Measurements from ENCODE around the gene PPP5C. TPM values are rescaled to one million over a fixed set of nuclear protein-coding genes. Genes with fewer than 3 reads are reported as not detected.

PPP5C gene
- total RNA-seq, 4 donors from 2014 or later = 70.5 to 132 (median 88.8) TPM

DNA sequence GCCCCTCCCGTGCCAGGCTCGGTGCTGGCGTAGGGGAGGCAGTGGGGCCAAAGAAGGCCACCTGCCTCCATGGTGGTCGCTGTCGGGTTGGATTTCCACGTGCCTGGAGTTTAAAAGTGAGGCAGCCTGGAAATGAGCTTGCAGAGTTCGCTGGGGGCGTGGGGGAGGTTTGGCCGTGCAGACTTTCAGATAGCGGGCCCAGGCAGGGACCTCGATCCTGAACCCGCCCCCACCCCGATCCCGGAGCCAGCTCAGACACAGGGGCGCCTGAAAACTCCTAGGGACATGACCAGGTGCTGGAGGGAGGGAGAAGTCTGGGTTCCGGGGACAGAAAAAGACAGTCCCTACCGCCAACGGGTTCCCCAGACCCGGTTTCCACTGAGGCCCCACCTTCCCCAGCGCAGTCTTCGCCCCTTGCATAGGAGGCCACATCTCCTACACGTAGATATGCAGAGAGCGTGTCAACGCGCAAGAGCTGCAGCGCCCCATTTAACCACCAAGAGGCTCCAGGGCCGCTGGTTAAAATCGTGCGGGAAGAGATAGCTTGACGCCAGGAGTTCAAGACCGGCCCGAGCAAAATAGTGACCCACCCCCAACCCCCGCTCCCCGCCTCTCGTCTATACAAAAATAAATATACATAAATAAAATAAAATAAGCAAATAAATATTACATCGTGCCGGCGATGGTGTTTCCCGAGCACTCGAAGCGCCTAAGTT lies 58.0 kb downstream of the PPP5C start:
- TF ChIP-seq EP300 (IDR thresholded peaks at IDR 0.05) (no peak), POLR2A (IDR thresholded peaks at IDR 0.05) (no peak)
- TF ChIP-seq, protein P1, sequence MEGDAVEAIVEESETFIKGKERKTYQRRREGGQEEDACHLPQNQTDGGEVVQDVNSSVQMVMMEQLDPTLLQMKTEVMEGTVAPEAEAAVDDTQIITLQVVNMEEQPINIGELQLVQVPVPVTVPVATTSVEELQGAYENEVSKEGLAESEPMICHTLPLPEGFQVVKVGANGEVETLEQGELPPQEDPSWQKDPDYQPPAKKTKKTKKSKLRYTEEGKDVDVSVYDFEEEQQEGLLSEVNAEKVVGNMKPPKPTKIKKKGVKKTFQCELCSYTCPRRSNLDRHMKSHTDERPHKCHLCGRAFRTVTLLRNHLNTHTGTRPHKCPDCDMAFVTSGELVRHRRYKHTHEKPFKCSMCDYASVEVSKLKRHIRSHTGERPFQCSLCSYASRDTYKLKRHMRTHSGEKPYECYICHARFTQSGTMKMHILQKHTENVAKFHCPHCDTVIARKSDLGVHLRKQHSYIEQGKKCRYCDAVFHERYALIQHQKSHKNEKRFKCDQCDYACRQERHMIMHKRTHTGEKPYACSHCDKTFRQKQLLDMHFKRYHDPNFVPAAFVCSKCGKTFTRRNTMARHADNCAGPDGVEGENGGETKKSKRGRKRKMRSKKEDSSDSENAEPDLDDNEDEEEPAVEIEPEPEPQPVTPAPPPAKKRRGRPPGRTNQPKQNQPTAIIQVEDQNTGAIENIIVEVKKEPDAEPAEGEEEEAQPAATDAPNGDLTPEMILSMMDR (IDR thresholded peaks at IDR 0.05) = no peak
- DNase-seq (ENCODE audit: low spot score in 2 of 2) = no peak
- peak overlapping the region in 1 of 4 donors; percentile 56 for H3K27ac ChIP-seq
- peaks cover 0 to 44% (median 10%) of the 10 kb centered on the region in 4 donors for H3K4me1 ChIP-seq
- WGBS, 2 donors = 19 to 21% methylated on average over 41 of the region's 41 CpGs
- H3K9me3 ChIP-seq = no peaks in the 10 kb centered on the region
- H3K27me3 ChIP-seq = peaks cover 0 to 73% of the 10 kb centered on the region in 2 donors
- H3K4me3 ChIP-seq = peak overlapping the region in 3 of 4 donors; percentile 9 to 44 (median 37)
- H3K36me3 ChIP-seq = no peaks in the 10 kb centered on the region

- 4 to 7% methylated on average over 6 of the region's 6 CpGs for WGBS, 2 donors
- Histone ChIP-seq H3K27me3 (peaks cover 0 to 82% of the 10 kb centered on the region in 2 donors), H3K9me3 (no peaks in the 10 kb centered on the region), H3K4me3 (no peak overlapping the region), H3K27ac (no peak overlapping the region), H3K36me3 (no peaks in the 10 kb centered on the region), H3K4me1 (peaks cover 0 to 60% (median 13%) of the 10 kb centered on the region in 4 donors)
- TF ChIP-seq EP300 (IDR thresholded peaks at IDR 0.05) (no peak), POLR2A (IDR thresholded peaks at IDR 0.05) (no peak)
- TF ChIP-seq, protein P1 (IDR thresholded peaks at IDR 0.05) = no peak
- DNase-seq (ENCODE audit: low spot score in 2 of 2) = no peak
These were observed 60.1 kb downstream of the PPP5C start for GRCh38 chr19:46406976-46407375.

DNA sequence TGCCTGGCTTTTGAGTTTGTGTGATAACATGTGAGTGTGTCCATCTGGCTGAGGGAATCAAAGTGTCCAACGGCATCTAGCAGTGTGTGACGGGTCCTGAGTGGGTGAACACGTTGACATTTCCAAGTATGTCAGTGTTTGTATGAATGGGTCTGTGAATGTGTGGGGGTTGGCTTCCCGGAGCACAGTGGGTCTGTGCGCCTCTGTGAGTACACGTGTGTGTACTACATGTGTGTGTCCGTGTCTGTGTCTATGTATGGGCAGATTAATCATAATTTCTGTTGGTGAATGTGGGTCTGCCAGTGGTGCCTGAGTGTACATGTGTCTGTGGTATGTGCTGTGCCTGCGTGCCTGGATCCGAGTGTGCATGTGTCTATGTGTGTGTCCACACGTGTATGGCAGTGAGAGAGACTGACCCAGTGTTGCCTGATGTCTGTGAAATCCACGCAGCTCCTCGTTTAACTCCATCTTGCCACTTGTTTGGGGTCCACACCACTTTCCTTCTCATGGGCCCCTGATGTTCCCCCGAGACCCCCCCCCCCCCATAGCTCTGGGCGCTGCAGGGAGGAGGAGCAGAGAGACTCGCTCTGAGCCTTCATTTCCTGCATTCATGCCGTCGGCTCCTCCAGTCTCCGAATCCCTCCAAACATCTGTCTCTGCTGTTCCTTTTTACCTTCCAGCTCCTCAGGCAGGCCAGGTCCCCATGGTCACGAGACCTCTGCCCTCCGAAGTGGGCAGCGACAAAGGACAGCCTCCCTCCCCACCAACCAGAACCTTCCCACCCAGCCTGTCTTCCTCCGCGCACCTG lies 61.2 kb downstream of the PPP5C start:
- Histone ChIP-seq H3K4me3 (peak overlapping the region in 1 of 4 donors; percentile 8), H3K27ac (peak overlapping the region in 2 of 4 donors; percentile 21 to 70), H3K27me3 (peaks cover 0 to 85% of the 10 kb centered on the region in 2 donors), H3K36me3 (no peaks in the 10 kb centered on the region), H3K4me1 (peaks cover 0 to 68% (median 21%) of the 10 kb centered on the region in 4 donors), H3K9me3 (no peaks in the 10 kb centered on the region)
- DNase-seq (ENCODE audit: low spot score in 2 of 2) = no peak
- 19 to 20% methylated on average over 17 to 22 of the region's 23 CpGs for WGBS, 2 donors
- no peak for TF ChIP-seq POLR2A (IDR thresholded peaks at IDR 0.05)
- TF ChIP-seq EP300 (IDR thresholded peaks at IDR 0.05) = no peak
- TF ChIP-seq, protein P1 (IDR thresholded peaks at IDR 0.05) = no peak

DNA sequence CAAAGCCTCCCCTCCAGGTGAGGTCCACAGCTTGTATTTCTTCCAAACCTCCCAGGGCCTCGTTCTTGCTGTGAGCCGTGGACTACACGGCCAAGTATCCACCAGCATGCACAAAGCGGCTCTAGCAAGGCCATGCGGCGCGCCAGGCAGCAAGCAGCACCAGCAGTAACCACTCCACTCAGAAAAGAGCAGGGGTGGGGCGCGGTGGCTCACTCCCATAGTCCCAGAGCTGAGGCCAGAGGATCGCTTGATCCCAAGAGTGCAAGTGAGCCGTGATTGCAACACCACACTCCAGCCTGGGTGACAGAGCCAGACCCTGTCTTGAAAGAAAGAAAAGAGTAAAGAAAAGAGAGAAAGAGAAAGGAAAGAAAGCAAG lies 61.8 kb downstream of the PPP5C start:
- WGBS, 2 donors = 4 to 6% methylated on average over 11 of the region's 11 CpGs
- peak in 1 of 2 donors; percentile 25 for DNase-seq (ENCODE audit: low spot score in 2 of 2)
- Histone ChIP-seq H3K4me3 (peak overlapping the region in 2 of 4 donors; percentile 7 to 8), H3K36me3 (no peaks in the 10 kb centered on the region), H3K4me1 (peaks cover 0 to 70% (median 26%) of the 10 kb centered on the region in 4 donors), H3K9me3 (no peaks in the 10 kb centered on the region), H3K27me3 (peaks cover 0 to 86% of the 10 kb centered on the region in 2 donors), H3K27ac (peak overlapping the region in 2 of 4 donors; percentile 21 to 70)
- no peak for TF ChIP-seq EP300 (IDR thresholded peaks at IDR 0.05)
- no peak for TF ChIP-seq POLR2A (IDR thresholded peaks at IDR 0.05)
- TF ChIP-seq, protein P1 (IDR thresholded peaks at IDR 0.05) = no peak

Measured in tibial nerve (tissue), 4 donors.